ENCODE measurements around the gene TMEM94. TPM values are rescaled to one million over a fixed set of nuclear protein-coding genes. Genes with fewer than 3 reads are reported as not detected.

Gene TMEM94
- total RNA-seq, 1 experiment from 2014 or later: 129 TPM

DNA sequence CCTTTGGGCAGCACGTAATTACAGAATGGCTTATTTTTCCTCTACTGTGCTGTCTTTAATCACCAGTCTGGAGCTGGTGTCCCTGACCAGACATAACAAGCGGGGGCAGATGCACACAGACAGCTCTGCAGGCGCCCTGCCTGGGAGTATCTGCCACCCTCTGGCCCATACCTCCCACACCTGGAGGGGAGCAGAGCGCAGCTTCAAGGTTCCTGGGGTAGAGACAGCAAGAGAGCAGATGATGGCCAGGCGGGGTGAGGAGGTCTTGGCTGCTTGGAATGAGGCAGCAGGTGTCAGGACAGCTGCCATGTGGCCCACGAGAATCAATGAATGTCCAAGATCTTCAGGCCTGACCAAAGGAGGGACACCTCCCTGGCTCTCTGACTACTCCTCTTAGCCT, 23.8 kb downstream of the TMEM94 start:
- POLR2A ChIA-PET: interaction anchor here (0.6 kb wide), 1 partner anchor 45 kb away, joined by 7 read pairs; the partner anchor contains the start of gene LLGL2
- Histone ChIP-seq H3K27ac (ENCODE audit: low read length) (no peak overlapping the region), H3K27me3 (ENCODE audit: control insufficient read depth, insufficient read depth, low read length) (no peaks in the 10 kb centered on the region), H3K4me1 (ENCODE audit: control insufficient read depth, insufficient read depth, low read length) (no peaks in the 10 kb centered on the region), H3K9me3 (ENCODE audit: control insufficient read depth, insufficient read depth, low read depth, low read length) (no peaks in the 10 kb centered on the region), H3K4me3 (ENCODE audit: low read depth in 2 of 2, low read length in 2 of 2) (no peak overlapping the region), H3K36me3 (ENCODE audit: control insufficient read depth, insufficient read depth, low read length) (no peaks in the 10 kb centered on the region)
- TF ChIP-seq, protein P1, sequence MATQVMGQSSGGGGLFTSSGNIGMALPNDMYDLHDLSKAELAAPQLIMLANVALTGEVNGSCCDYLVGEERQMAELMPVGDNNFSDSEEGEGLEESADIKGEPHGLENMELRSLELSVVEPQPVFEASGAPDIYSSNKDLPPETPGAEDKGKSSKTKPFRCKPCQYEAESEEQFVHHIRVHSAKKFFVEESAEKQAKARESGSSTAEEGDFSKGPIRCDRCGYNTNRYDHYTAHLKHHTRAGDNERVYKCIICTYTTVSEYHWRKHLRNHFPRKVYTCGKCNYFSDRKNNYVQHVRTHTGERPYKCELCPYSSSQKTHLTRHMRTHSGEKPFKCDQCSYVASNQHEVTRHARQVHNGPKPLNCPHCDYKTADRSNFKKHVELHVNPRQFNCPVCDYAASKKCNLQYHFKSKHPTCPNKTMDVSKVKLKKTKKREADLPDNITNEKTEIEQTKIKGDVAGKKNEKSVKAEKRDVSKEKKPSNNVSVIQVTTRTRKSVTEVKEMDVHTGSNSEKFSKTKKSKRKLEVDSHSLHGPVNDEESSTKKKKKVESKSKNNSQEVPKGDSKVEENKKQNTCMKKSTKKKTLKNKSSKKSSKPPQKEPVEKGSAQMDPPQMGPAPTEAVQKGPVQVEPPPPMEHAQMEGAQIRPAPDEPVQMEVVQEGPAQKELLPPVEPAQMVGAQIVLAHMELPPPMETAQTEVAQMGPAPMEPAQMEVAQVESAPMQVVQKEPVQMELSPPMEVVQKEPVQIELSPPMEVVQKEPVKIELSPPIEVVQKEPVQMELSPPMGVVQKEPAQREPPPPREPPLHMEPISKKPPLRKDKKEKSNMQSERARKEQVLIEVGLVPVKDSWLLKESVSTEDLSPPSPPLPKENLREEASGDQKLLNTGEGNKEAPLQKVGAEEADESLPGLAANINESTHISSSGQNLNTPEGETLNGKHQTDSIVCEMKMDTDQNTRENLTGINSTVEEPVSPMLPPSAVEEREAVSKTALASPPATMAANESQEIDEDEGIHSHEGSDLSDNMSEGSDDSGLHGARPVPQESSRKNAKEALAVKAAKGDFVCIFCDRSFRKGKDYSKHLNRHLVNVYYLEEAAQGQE (IDR thresholded peaks at IDR 0.05; ENCODE audit: insufficient read depth in 1 of 2, low read depth in 2 of 2, low read length in 1 of 2): no peak
- TF ChIP-seq TCF7L2 (IDR thresholded peaks at IDR 0.05; ENCODE audit: low read depth, low read length): no peak
- TF ChIP-seq SIN3A (IDR thresholded peaks at IDR 0.05; ENCODE audit: borderline replicate concordance, insufficient read depth, low read depth, low read length): no peak
- TF ChIP-seq, protein P2, sequence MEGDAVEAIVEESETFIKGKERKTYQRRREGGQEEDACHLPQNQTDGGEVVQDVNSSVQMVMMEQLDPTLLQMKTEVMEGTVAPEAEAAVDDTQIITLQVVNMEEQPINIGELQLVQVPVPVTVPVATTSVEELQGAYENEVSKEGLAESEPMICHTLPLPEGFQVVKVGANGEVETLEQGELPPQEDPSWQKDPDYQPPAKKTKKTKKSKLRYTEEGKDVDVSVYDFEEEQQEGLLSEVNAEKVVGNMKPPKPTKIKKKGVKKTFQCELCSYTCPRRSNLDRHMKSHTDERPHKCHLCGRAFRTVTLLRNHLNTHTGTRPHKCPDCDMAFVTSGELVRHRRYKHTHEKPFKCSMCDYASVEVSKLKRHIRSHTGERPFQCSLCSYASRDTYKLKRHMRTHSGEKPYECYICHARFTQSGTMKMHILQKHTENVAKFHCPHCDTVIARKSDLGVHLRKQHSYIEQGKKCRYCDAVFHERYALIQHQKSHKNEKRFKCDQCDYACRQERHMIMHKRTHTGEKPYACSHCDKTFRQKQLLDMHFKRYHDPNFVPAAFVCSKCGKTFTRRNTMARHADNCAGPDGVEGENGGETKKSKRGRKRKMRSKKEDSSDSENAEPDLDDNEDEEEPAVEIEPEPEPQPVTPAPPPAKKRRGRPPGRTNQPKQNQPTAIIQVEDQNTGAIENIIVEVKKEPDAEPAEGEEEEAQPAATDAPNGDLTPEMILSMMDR (IDR thresholded peaks at IDR 0.05): no peak
- no peak for TF ChIP-seq POLR2AphosphoS5 (IDR thresholded peaks at IDR 0.05; ENCODE audit: low read depth, low read length)
- DNase-seq (ENCODE audit: low read depth, low spot score): no peak
- no TSS peak for BruUV-seq (replicated peaks)
- intact Hi-C loops (cut with micrococcal nuclease; ENCODE audit: unreplicated experiment) (no loop called here), in situ Hi-C loops (cut with HindIII; ENCODE audit: low pct_unique_long_range_greater_than_20kb, low sequenced_read_pairs) (no loop called here)
- no peak for ATAC-seq
- CTCF ChIA-PET: no interaction called here

DNA sequence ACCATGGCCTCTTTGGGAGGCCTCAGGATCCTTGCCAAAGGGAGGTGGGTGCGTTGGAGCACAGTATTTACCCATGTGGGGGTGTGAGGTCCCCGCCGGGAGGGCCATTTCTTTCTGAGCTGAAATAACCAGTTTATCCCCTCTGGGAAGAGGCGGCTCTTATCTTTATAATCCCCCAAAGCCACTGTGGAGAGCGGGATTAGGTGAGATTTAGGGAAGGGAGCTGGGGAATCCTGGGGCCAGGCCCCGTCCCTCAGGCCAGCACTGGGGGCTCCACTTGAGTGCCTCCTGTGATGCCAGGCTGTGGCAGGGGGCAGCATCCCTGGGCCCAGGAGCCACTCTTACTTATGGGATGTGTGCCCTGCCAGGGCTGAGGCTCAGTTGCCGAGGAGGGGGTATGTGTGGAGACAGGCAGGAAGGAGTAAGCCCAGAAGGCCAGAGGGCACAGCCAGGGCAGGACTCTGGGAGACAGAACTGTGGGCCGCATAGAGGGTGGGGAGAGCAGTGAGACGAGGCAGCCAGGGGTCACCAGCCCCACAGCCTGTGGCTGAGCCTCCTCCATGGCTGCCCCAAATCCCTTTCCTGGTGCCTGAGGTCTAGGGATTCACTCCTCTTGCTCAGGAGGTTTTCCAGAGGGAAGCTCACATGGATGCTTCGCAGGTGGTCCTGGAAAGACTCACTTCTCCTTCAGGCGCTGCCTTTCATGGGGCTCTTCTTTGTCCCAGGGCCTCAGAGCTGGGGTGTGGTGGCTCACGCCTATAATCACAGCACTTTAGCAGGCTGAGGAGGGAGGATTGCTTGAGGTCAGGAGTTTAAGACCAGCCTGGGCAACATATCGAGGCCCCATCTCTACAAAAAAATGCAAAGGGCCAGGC, 25.0 kb downstream of the TMEM94 start:
- Histone ChIP-seq H3K4me1 (ENCODE audit: control insufficient read depth, insufficient read depth, low read length) (no peaks in the 10 kb centered on the region), H3K9me3 (ENCODE audit: control insufficient read depth, insufficient read depth, low read depth, low read length) (no peaks in the 10 kb centered on the region), H3K36me3 (ENCODE audit: control insufficient read depth, insufficient read depth, low read length) (no peaks in the 10 kb centered on the region), H3K27me3 (ENCODE audit: control insufficient read depth, insufficient read depth, low read length) (no peaks in the 10 kb centered on the region), H3K27ac (ENCODE audit: low read length) (no peak overlapping the region), H3K4me3 (ENCODE audit: low read depth in 2 of 2, low read length in 2 of 2) (no peak overlapping the region)
- no peak for DNase-seq (ENCODE audit: low read depth, low spot score)
- intact Hi-C loops (cut with micrococcal nuclease; ENCODE audit: unreplicated experiment): no loop called here
- ChIA-PET POLR2A (interaction anchor here (0.6 kb wide), 1 partner anchor 32 kb away, joined by 9 read pairs; no protein-coding TSS in a partner anchor), CTCF (interaction anchor here (0.5 to 0.6 kb wide), 2 partner anchors 15 to 206 kb away, joined by 3 read pairs; no protein-coding TSS in a partner anchor)
- ATAC-seq: peak; percentile 14; the same call in 1 of the 2 replicates
- in situ Hi-C loops (cut with HindIII; ENCODE audit: low pct_unique_long_range_greater_than_20kb, low sequenced_read_pairs): no loop called here
- TF ChIP-seq, protein P1 (IDR thresholded peaks at IDR 0.05; ENCODE audit: insufficient read depth in 1 of 2, low read depth in 2 of 2, low read length in 1 of 2): no peak
- TF ChIP-seq SIN3A (IDR thresholded peaks at IDR 0.05; ENCODE audit: borderline replicate concordance, insufficient read depth, low read depth, low read length) (no peak), POLR2AphosphoS5 (IDR thresholded peaks at IDR 0.05; ENCODE audit: low read depth, low read length) (no peak), TCF7L2 (IDR thresholded peaks at IDR 0.05; ENCODE audit: low read depth, low read length) (no peak)
- TF ChIP-seq, protein P2 (IDR thresholded peaks at IDR 0.05): no peak
- BruUV-seq (replicated peaks): no TSS peak
